Measurements from ENCODE around the gene CARS1. TPM values are rescaled to one million over a fixed set of nuclear protein-coding genes. Genes with fewer than 3 reads are reported as not detected.
A peak's percentile ranks its signal among the peaks of the same experiment; 100 is the strongest.

CARS1 gene
- total and polyA plus RNA-seq, 2 experiments from 2014 or later = 72.9 to 95.9 TPM

GRCh38 chr11:3051196-3052108 is 5.8 kb downstream of the CARS1 start:
- H4K20me1 ChIP-seq (replicated peaks; ENCODE audit: insufficient read depth) = peaks cover 69% of the 10 kb centered on the region
- H3K4me2 ChIP-seq = 0 out of 2 replicates have a peak overlapping the region, but pooled peaks have one; percentile 3
- H3K4me3 ChIP-seq = no peak overlapping the region; the same call in 1 of the 2 replicates
- Mint-ChIP-seq H3K27me3 (ENCODE audit: insufficient read depth, low read depth, poor library complexity) (peaks cover 8% of the 10 kb centered on the region), H3K4me1 (peaks cover 55% of the 10 kb centered on the region), H3K9me3 (no peaks in the 10 kb centered on the region), H3K27ac (peak overlapping the region; percentile 47), H3K4me3 (peak overlapping the region; percentile 51), H3K36me3 (ENCODE audit: low read depth) (peaks cover 47% of the 10 kb centered on the region)
- no peak overlapping the region for H2AFZ ChIP-seq
- peaks cover 10% of the 10 kb centered on the region for H3K36me3 ChIP-seq (ENCODE audit: insufficient read depth)
- H3K27ac ChIP-seq (ENCODE audit: low read depth) = no peak overlapping the region
- DNase-seq (ENCODE audit: low spot score) (no peak), ATAC-seq (peak; percentile 22)
- H3K4me1 ChIP-seq (ENCODE audit: insufficient read depth) = peaks cover 28% of the 10 kb centered on the region
- no peaks in the 10 kb centered on the region for H3K27me3 ChIP-seq (ENCODE audit: insufficient read depth)
- H3K9me2 ChIP-seq (ENCODE audit: insufficient read depth) = no peaks in the 10 kb centered on the region
- peaks cover 100% of the 10 kb centered on the region for H3K79me2 ChIP-seq (replicated peaks; ENCODE audit: insufficient read depth)
- H3F3A ChIP-seq (replicated peaks; ENCODE audit: low read depth) = no peaks in the 10 kb centered on the region; the same call in 1 of the 2 replicates
- TF ChIP-seq ZNF331 (CRISPR knock-in tag; IDR thresholded peaks at IDR 0.05; ENCODE audit: low read depth) (no peak), STAT1 (IDR thresholded peaks at IDR 0.05; ENCODE audit: unreplicated experiment) (no peak), ETS1 (IDR thresholded peaks at IDR 0.05) (no peak), POLR2AphosphoS5 (IDR thresholded peaks at IDR 0.05; ENCODE audit: low read depth) (no peak), EZH2phosphoT487 (IDR thresholded peaks at IDR 0.05; ENCODE audit: unreplicated experiment) (no peak), EZH2 (IDR thresholded peaks at IDR 0.05; ENCODE audit: low read depth, unreplicated experiment) (no peak), ZNF114 (CRISPR knock-in tag; IDR thresholded peaks at IDR 0.05) (no peak), CREB1 (CRISPR knock-in tag; IDR thresholded peaks at IDR 0.05; ENCODE audit: low read depth) (no peak), NANOG (IDR thresholded peaks at IDR 0.05; ENCODE audit: borderline replicate concordance) (no peak), JUNB (IDR thresholded peaks at IDR 0.05; ENCODE audit: unreplicated experiment) (no peak)
- TF ChIP-seq, protein P1, sequence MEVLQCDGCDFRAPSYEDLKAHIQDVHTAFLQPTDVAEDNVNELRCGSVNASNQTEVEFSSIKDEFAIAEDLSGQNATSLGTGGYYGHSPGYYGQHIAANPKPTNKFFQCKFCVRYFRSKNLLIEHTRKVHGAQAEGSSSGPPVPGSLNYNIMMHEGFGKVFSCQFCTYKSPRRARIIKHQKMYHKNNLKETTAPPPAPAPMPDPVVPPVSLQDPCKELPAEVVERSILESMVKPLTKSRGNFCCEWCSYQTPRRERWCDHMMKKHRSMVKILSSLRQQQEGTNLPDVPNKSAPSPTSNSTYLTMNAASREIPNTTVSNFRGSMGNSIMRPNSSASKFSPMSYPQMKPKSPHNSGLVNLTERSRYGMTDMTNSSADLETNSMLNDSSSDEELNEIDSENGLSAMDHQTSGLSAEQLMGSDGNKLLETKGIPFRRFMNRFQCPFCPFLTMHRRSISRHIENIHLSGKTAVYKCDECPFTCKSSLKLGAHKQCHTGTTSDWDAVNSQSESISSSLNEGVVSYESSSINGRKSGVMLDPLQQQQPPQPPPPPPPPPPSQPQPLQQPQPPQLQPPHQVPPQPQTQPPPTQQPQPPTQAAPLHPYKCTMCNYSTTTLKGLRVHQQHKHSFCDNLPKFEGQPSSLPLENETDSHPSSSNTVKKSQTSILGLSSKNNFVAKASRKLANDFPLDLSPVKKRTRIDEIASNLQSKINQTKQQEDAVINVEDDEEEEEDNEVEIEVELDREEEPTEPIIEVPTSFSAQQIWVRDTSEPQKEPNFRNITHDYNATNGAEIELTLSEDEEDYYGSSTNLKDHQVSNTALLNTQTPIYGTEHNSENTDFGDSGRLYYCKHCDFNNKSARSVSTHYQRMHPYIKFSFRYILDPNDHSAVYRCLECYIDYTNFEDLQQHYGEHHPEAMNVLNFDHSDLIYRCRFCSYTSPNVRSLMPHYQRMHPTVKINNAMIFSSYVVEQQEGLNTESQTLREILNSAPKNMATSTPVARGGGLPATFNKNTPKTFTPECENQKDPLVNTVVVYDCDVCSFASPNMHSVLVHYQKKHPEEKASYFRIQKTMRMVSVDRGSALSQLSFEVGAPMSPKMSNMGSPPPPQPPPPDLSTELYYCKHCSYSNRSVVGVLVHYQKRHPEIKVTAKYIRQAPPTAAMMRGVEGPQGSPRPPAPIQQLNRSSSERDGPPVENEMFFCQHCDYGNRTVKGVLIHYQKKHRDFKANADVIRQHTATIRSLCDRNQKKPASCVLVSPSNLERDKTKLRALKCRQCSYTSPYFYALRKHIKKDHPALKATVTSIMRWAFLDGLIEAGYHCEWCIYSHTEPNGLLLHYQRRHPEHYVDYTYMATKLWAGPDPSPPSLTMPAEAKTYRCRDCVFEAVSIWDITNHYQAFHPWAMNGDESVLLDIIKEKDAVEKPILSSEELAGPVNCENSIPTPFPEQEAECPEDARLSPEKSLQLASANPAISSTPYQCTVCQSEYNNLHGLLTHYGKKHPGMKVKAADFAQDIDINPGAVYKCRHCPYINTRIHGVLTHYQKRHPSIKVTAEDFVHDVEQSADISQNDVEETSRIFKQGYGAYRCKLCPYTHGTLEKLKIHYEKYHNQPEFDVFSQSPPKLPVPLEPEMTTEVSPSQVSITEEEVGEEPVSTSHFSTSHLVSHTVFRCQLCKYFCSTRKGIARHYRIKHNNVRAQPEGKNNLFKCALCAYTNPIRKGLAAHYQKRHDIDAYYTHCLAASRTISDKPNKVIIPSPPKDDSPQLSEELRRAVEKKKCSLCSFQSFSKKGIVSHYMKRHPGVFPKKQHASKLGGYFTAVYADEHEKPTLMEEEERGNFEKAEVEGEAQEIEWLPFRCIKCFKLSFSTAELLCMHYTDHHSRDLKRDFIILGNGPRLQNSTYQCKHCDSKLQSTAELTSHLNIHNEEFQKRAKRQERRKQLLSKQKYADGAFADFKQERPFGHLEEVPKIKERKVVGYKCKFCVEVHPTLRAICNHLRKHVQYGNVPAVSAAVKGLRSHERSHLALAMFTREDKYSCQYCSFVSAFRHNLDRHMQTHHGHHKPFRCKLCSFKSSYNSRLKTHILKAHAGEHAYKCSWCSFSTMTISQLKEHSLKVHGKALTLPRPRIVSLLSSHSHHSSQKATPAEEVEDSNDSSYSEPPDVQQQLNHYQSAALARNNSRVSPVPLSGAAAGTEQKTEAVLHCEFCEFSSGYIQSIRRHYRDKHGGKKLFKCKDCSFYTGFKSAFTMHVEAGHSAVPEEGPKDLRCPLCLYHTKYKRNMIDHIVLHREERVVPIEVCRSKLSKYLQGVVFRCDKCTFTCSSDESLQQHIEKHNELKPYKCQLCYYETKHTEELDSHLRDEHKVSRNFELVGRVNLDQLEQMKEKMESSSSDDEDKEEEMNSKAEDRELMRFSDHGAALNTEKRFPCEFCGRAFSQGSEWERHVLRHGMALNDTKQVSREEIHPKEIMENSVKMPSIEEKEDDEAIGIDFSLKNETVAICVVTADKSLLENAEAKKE (CRISPR knock-in tag; IDR thresholded peaks at IDR 0.05) = no peak
- TF ChIP-seq, protein P2, sequence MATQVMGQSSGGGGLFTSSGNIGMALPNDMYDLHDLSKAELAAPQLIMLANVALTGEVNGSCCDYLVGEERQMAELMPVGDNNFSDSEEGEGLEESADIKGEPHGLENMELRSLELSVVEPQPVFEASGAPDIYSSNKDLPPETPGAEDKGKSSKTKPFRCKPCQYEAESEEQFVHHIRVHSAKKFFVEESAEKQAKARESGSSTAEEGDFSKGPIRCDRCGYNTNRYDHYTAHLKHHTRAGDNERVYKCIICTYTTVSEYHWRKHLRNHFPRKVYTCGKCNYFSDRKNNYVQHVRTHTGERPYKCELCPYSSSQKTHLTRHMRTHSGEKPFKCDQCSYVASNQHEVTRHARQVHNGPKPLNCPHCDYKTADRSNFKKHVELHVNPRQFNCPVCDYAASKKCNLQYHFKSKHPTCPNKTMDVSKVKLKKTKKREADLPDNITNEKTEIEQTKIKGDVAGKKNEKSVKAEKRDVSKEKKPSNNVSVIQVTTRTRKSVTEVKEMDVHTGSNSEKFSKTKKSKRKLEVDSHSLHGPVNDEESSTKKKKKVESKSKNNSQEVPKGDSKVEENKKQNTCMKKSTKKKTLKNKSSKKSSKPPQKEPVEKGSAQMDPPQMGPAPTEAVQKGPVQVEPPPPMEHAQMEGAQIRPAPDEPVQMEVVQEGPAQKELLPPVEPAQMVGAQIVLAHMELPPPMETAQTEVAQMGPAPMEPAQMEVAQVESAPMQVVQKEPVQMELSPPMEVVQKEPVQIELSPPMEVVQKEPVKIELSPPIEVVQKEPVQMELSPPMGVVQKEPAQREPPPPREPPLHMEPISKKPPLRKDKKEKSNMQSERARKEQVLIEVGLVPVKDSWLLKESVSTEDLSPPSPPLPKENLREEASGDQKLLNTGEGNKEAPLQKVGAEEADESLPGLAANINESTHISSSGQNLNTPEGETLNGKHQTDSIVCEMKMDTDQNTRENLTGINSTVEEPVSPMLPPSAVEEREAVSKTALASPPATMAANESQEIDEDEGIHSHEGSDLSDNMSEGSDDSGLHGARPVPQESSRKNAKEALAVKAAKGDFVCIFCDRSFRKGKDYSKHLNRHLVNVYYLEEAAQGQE (IDR thresholded peaks at IDR 0.05; ENCODE audit: unreplicated experiment) = no peak
- TF ChIP-seq, protein P3, sequence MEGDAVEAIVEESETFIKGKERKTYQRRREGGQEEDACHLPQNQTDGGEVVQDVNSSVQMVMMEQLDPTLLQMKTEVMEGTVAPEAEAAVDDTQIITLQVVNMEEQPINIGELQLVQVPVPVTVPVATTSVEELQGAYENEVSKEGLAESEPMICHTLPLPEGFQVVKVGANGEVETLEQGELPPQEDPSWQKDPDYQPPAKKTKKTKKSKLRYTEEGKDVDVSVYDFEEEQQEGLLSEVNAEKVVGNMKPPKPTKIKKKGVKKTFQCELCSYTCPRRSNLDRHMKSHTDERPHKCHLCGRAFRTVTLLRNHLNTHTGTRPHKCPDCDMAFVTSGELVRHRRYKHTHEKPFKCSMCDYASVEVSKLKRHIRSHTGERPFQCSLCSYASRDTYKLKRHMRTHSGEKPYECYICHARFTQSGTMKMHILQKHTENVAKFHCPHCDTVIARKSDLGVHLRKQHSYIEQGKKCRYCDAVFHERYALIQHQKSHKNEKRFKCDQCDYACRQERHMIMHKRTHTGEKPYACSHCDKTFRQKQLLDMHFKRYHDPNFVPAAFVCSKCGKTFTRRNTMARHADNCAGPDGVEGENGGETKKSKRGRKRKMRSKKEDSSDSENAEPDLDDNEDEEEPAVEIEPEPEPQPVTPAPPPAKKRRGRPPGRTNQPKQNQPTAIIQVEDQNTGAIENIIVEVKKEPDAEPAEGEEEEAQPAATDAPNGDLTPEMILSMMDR (conservative IDR thresholded peaks at IDR 0.05; ENCODE audit: low read depth in 2 of 2) = no peak

Measured in GM23338 (cell line).